Measurements from ENCODE around the gene CD151.

- TF ChIP-seq CTCF (conservative IDR thresholded peaks at IDR 0.05) (no peak), ZFX (IDR thresholded peaks at IDR 0.05) (no peak)
Measured at GRCh38 chr11:844693-845644, 12.2 kb downstream of the CD151 start.
